ENCODE data around the gene AKAP8. TPM values are rescaled to one million over a fixed set of nuclear protein-coding genes. Genes with fewer than 3 reads are reported as not detected.
A peak's percentile ranks its signal among the peaks of the same experiment; 100 is the strongest.

AKAP8 gene
- total RNA-seq (10 to 100 TPM; 48.6 to 59.8 TPM), polyA plus RNA-seq (22.3 TPM)

- Mint-ChIP-seq H3K36me3 (peaks cover 0 to 28% (median 0%) of the 10 kb centered on the region in 3 donors), H3K9me3 (no peaks in the 10 kb centered on the region), H3K27me3 (peaks cover 0 to 1% of the 10 kb centered on the region in 2 donors), H3K27ac (peak within 1 kb of the TSS; percentile 86 to 100 (median 100)), H3K4me3 (peak within 1 kb of the TSS; percentile 92 to 100 (median 100)), H3K4me1 (peaks cover 29 to 49% (median 40%) of the 10 kb centered on the region in 3 donors)
- Histone ChIP-seq H3K4me3 (ENCODE audit: low read length) (peak within 1 kb of the TSS; percentile 100), H3K27me3 (ENCODE audit: insufficient read depth, low read length, poor library complexity, severe bottlenecking) (no peaks in the 10 kb centered on the region), H3K27ac (ENCODE audit: low read depth, low read length) (peak within 1 kb of the TSS; percentile 97), H3K4me1 (ENCODE audit: insufficient read depth, low read length) (peaks cover 28% of the 10 kb centered on the region), H3K36me3 (ENCODE audit: insufficient read depth, low read length) (no peaks in the 10 kb centered on the region), H3K9me3 (ENCODE audit: low read length) (no peaks in the 10 kb centered on the region)
- ChIA-PET CTCF (interaction anchor here (1.0 to 3.5 kb wide), 10 partner anchors 11 to 176 kb away, joined by 3 to 34 read pairs (median 4); partner anchors contain the start of genes AKAP8L and BRD4), POLR2A (interaction anchor here (0.5 to 3.3 kb wide), 16 partner anchors 9 to 256 kb away, joined by 3 to 61 read pairs (median 5); partner anchors contain the start of genes AKAP8L and BRD4)
- peak; percentile 96 to 99 (median 98) for DNase-seq
These were observed at the start of gene AKAP8 for GRCh38 chr19:15379083-15379998. Gene AKAP8 (minus strand): TSS chr19:15379787. CDS start chr19:15379731, 56 bp downstream.

GRCh38 chr19:15427991-15428471 lies 48.4 kb upstream of the AKAP8 start:
- no peak overlapping the region for H3K4me3 ChIP-seq (ENCODE audit: low read length)
- H3K9me3 ChIP-seq (ENCODE audit: low read length), result no peaks in the 10 kb centered on the region
- Mint-ChIP-seq H3K4me1 (peaks cover 28 to 30% (median 28%) of the 10 kb centered on the region in 3 donors), H3K4me3 (no peak overlapping the region), H3K27ac (no peak overlapping the region), H3K27me3 (no peaks in the 10 kb centered on the region), H3K36me3 (peaks cover 11 to 56% (median 12%) of the 10 kb centered on the region in 3 donors), H3K9me3 (no peaks in the 10 kb centered on the region)
- peaks cover 21% of the 10 kb centered on the region for H3K36me3 ChIP-seq (ENCODE audit: insufficient read depth, low read length)
- no peaks in the 10 kb centered on the region for H3K27me3 ChIP-seq (ENCODE audit: insufficient read depth, low read length, poor library complexity, severe bottlenecking)
- H3K4me1 ChIP-seq (ENCODE audit: insufficient read depth, low read length), result peaks cover 20% of the 10 kb centered on the region
- ChIA-PET CTCF (interaction anchor here (0.9 to 2.4 kb wide), 2 partner anchors 9 to 128 kb away, joined by 3 to 12 read pairs; partner anchors contain the start of gene AKAP8L), POLR2A (interaction anchor here (2.1 kb wide), 1 partner anchor 8 kb away, joined by 5 read pairs; no protein-coding TSS in a partner anchor)
- no peak for DNase-seq
- no peak overlapping the region for H3K27ac ChIP-seq (ENCODE audit: low read depth, low read length)

GRCh38 chr19:15427350-15427700 lies 47.7 kb upstream of the AKAP8 start:
- no peak for DNase-seq
- ChIA-PET POLR2A (no interaction called here), CTCF (interaction anchor here (2.4 kb wide), 1 partner anchor 8 kb away, joined by 12 read pairs; the partner anchor contains the start of gene AKAP8L)
- Histone ChIP-seq H3K4me3 (ENCODE audit: low read length) (no peak overlapping the region), H3K9me3 (ENCODE audit: low read length) (no peaks in the 10 kb centered on the region), H3K4me1 (ENCODE audit: insufficient read depth, low read length) (peaks cover 20% of the 10 kb centered on the region), H3K27ac (ENCODE audit: low read depth, low read length) (no peak overlapping the region), H3K27me3 (ENCODE audit: insufficient read depth, low read length, poor library complexity, severe bottlenecking) (no peaks in the 10 kb centered on the region), H3K36me3 (ENCODE audit: insufficient read depth, low read length) (peaks cover 22% of the 10 kb centered on the region)
- Mint-ChIP-seq H3K9me3 (no peaks in the 10 kb centered on the region), H3K27ac (no peak overlapping the region), H3K4me1 (peaks cover 25 to 27% (median 27%) of the 10 kb centered on the region in 3 donors), H3K36me3 (peaks cover 12 to 61% (median 13%) of the 10 kb centered on the region in 3 donors), H3K4me3 (no peak overlapping the region), H3K27me3 (no peaks in the 10 kb centered on the region)

GRCh38 chr19:15426485-15427349 lies 47.1 kb upstream of the AKAP8 start:
- Mint-ChIP-seq H3K4me3 (peak overlapping the region in 1 of 7 donors; percentile 3), H3K27me3 (no peaks in the 10 kb centered on the region), H3K27ac (peak overlapping the region in 1 of 8 donors; percentile 17), H3K4me1 (peaks cover 22 to 23% (median 23%) of the 10 kb centered on the region in 3 donors), H3K36me3 (peaks cover 12 to 62% (median 13%) of the 10 kb centered on the region in 3 donors), H3K9me3 (no peaks in the 10 kb centered on the region)
- no peak for DNase-seq
- POLR2A ChIA-PET, result no interaction called here
- H3K4me3 ChIP-seq (ENCODE audit: low read length), result no peak overlapping the region
- H3K4me1 ChIP-seq (ENCODE audit: insufficient read depth, low read length), result peaks cover 17% of the 10 kb centered on the region
- no peaks in the 10 kb centered on the region for H3K9me3 ChIP-seq (ENCODE audit: low read length)
- peaks cover 22% of the 10 kb centered on the region for H3K36me3 ChIP-seq (ENCODE audit: insufficient read depth, low read length)
- CTCF ChIA-PET, result interaction anchor here (0.9 to 1.0 kb wide), 2 partner anchors 16 to 129 kb away, joined by 3 read pairs; no protein-coding TSS in a partner anchor
- H3K27me3 ChIP-seq (ENCODE audit: insufficient read depth, low read length, poor library complexity, severe bottlenecking), result no peaks in the 10 kb centered on the region
- H3K27ac ChIP-seq (ENCODE audit: low read depth, low read length), result no peak overlapping the region

GRCh38 chr19:15425321-15425950 lies 45.8 kb upstream of the AKAP8 start:
- Histone ChIP-seq H3K4me3 (ENCODE audit: low read length) (no peak overlapping the region), H3K27ac (ENCODE audit: low read depth, low read length) (no peak overlapping the region), H3K4me1 (ENCODE audit: insufficient read depth, low read length) (peaks cover 4% of the 10 kb centered on the region), H3K36me3 (ENCODE audit: insufficient read depth, low read length) (peaks cover 22% of the 10 kb centered on the region), H3K27me3 (ENCODE audit: insufficient read depth, low read length, poor library complexity, severe bottlenecking) (no peaks in the 10 kb centered on the region), H3K9me3 (ENCODE audit: low read length) (no peaks in the 10 kb centered on the region)
- Mint-ChIP-seq H3K4me1 (peaks cover 10 to 11% (median 10%) of the 10 kb centered on the region in 3 donors), H3K27me3 (no peaks in the 10 kb centered on the region), H3K4me3 (no peak overlapping the region), H3K36me3 (peaks cover 13 to 56% (median 14%) of the 10 kb centered on the region in 3 donors), H3K9me3 (no peaks in the 10 kb centered on the region), H3K27ac (no peak overlapping the region)
- POLR2A ChIA-PET, result no interaction called here
- CTCF ChIA-PET, result no interaction called here
- DNase-seq, result no peak

- no peak overlapping the region for H3K27ac Mint-ChIP-seq
- peaks cover 13 to 54% (median 14%) of the 10 kb centered on the region in 3 donors for H3K36me3 Mint-ChIP-seq
- no peak overlapping the region for H3K4me3 Mint-ChIP-seq
- peaks cover 9 to 11% (median 11%) of the 10 kb centered on the region in 3 donors for H3K4me1 Mint-ChIP-seq
- Histone ChIP-seq H3K4me1 (ENCODE audit: insufficient read depth, low read length) (no peaks in the 10 kb centered on the region), H3K27me3 (ENCODE audit: insufficient read depth, low read length, poor library complexity, severe bottlenecking) (no peaks in the 10 kb centered on the region), H3K27ac (ENCODE audit: low read depth, low read length) (no peak overlapping the region), H3K4me3 (ENCODE audit: low read length) (no peak overlapping the region), H3K36me3 (ENCODE audit: insufficient read depth, low read length) (peaks cover 22% of the 10 kb centered on the region), H3K9me3 (ENCODE audit: low read length) (no peaks in the 10 kb centered on the region)
- H3K27me3 Mint-ChIP-seq, result no peaks in the 10 kb centered on the region
- no peak for DNase-seq
- ChIA-PET CTCF (no interaction called here), POLR2A (no interaction called here)
- no peaks in the 10 kb centered on the region for H3K9me3 Mint-ChIP-seq
These were observed 45.2 kb upstream of the AKAP8 start for GRCh38 chr19:15424692-15425272.

GRCh38 chr19:15424121-15424520 lies 44.5 kb upstream of the AKAP8 start:
- CTCF ChIA-PET, result interaction anchor here (1.0 to 1.4 kb wide), 2 partner anchors 9 to 132 kb away, joined by 3 read pairs; no protein-coding TSS in a partner anchor
- DNase-seq, result no peak
- peaks cover 13 to 53% (median 14%) of the 10 kb centered on the region in 3 donors for H3K36me3 Mint-ChIP-seq
- POLR2A ChIA-PET, result no interaction called here
- Histone ChIP-seq H3K27ac (ENCODE audit: low read depth, low read length) (no peak overlapping the region), H3K36me3 (ENCODE audit: insufficient read depth, low read length) (peaks cover 22% of the 10 kb centered on the region), H3K4me1 (ENCODE audit: insufficient read depth, low read length) (peaks cover 6% of the 10 kb centered on the region), H3K9me3 (ENCODE audit: low read length) (no peaks in the 10 kb centered on the region), H3K27me3 (ENCODE audit: insufficient read depth, low read length, poor library complexity, severe bottlenecking) (no peaks in the 10 kb centered on the region), H3K4me3 (ENCODE audit: low read length) (no peak overlapping the region)
- no peak overlapping the region for H3K4me3 Mint-ChIP-seq
- H3K9me3 Mint-ChIP-seq, result no peaks in the 10 kb centered on the region
- H3K27me3 Mint-ChIP-seq, result no peaks in the 10 kb centered on the region
- peaks cover 15 to 17% (median 16%) of the 10 kb centered on the region in 3 donors for H3K4me1 Mint-ChIP-seq
- H3K27ac Mint-ChIP-seq, result no peak overlapping the region
